ENCODE data around the gene SLCO1C1.

The SLCO1C1 gene

DNA sequence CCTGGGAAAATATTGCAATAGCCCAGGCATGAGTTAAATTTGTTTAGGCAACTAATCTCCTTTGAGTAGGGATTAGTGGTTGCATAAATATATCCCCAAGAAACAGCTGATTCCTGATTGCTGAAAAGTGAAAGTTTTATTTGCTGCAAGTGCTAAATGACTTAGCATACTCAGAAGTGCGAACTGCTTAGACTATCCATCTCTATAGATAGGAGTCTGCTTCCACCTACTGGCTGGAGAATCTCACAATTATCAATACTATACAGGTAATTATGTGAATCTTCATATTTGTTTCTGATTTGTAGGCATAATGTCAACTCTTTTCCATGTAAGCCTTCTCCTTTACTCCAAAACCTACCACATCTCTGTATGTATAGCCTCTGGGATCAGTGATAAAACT is 103.4 kb downstream of the SLCO1C1 start:
- DNase-seq = no peak

DNA sequence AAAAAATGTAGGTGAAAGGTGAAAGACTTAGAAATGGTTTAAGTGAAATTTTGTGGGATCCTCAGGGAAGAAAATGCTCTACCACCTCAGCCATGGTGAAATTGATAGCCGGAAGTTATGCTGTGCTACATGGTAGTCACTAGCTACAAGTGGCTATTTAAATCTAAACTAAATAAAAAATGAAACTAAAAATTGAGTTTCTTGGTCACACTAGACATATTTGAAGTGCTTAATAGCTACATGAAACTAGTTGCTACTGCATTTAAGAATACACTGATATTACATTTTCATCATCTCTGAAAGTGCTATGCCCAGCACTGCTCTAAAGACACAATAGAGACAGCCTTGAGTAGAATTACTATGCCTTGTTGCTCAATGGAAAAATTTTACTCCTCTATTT is 105.0 kb downstream of the SLCO1C1 start:
- no peak for DNase-seq

GRCh38 chr12:20801035-20801434 is 105.9 kb downstream of the SLCO1C1 start:
- no peak for DNase-seq
